Hair follicle dermal papilla cell (primary cell): Measurements from ENCODE around the gene TMA16. TPM values are rescaled to one million over a fixed set of nuclear protein-coding genes. Genes with fewer than 3 reads are reported as not detected.

ENCODE experiments used
- total RNA-seq: library from RNA; depleted of rRNA; stranded (reverse); fragments of >200 nt; gene quantifications from 2 replicates; pipeline ENCODE4 v1.2.3, GENCODE V29; 2012

The TMA16 gene
- 20.9 and 29.7 TPM in 2 replicates for total RNA-seq

DNA sequence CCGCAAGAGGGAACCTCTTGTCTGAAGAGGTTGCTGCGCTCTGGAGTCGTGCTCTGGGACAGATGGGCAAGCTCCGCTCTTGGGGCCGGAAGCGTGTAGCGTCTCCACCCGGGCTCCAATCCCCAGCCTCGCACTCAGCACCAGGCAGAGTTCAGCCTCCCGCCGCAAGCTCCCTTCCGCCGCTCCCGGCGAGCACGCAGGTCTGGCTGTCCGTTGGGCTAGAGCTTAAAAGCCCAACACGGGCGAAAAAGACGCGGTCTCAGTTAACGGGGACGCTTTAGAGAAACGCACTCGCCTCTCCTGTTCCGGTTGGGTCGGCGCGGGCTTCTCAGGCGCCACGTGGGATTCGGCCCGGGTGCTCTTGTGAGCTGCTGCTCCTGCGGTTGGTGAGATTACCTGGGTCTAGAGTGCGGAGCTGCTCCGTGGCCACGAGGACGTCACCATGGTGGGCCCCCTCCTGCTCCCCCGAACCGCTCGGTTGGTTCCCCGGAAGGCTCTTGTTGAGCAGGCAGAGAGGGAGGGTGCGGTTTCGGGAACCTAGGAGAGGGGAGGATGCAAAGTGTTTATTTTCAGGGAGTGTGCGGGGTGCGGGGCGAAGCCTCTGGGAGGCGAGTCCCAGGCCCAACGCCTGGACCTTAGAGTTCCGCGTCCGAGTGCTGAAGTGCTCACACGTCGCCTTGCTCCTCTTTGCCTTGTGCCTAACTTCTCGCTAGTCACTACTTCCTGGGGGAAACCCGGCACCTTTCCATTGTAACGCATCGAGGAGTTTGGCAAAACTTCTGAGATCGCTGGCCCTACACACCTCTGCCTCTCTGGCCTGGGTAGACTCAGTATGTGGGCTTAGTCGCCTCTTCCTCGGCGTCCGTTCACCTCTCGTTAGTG lies at the start of gene TMA16:
TSS of gene TMA16 (plus strand) at position 331 of the 882 bp plus-strand sequence. CDS start at position 443, 112 bp downstream.

GRCh38 chr4:163473576-163473975 lies 20.9 kb upstream of the TMA16 start, which contains the start of gene TKTL2:
Gene TKTL2, minus strand, starts transcription at chr4:163473754. Its CDS starts 20 bp downstream, at chr4:163473734.

Other genes starting within 250 kb of the TMA16 start
- 0.49 TPM in 1 of 2 replicates, not detected in the other for gene NPY1R, start 162.1 kb upstream of the TMA16 start, total RNA-seq
- not detected in 2 replicates for gene NPY5R, start 150.8 kb upstream of the TMA16 start, total RNA-seq
- not detected in 2 replicates for gene TKTL2, start 20.9 kb upstream of the TMA16 start, total RNA-seq